ENCODE measurements around the gene B4GALT6.

The B4GALT6 gene

DNA sequence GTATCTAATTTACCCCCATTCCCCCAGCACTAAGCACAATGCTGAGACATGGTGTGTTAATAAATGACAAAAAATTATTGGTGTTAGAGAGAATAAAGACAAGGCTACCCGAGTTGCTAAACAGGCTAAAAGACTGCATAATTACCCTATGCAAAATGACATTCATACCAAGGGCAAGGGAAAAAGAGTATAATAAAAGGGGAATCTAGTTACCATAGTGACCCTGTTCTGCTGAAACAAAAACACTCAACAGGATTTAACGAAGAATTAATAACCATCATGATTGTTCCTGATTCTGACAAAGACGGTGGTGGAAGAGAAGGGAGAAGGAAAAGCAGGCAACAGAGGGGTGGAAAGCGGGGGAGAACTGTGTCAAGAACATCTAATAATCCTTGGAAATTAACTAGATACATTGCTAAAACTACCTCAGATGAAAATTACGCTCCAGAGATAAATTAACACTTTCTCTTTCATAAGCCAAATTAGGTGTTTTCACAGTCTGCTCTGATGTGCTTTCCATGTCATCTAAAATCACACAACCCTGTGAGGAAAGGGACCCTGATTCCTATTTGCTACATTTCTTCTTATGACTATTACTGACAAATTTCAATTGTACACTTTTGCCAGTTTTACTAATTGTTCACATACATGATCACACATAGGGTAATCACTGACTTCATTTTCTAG, 67.2 kb downstream of the B4GALT6 start:
- no peak overlapping the region for H3K4me2 ChIP-seq (ENCODE audit: low read depth, low read length, poor library complexity, severe bottlenecking)
- no peaks in the 10 kb centered on the region for H4K20me1 ChIP-seq (ENCODE audit: insufficient read depth, low read length, poor library complexity, severe bottlenecking)
- H3K79me2 ChIP-seq (ENCODE audit: insufficient read depth, low read length), result no peaks in the 10 kb centered on the region
- no peak overlapping the region for H3K9ac ChIP-seq (ENCODE audit: low read depth, low read length, poor library complexity, severe bottlenecking)
- H3K36me3 ChIP-seq (ENCODE audit: insufficient read depth, low read length), result no peaks in the 10 kb centered on the region
- H3K4me3 ChIP-seq (ENCODE audit: low read length, poor library complexity, severe bottlenecking), result no peak overlapping the region
- H2AFZ ChIP-seq (ENCODE audit: low read length), result no peak overlapping the region
- H3K9me2 ChIP-seq (replicated peaks; ENCODE audit: low read depth, low read length), result no peaks in the 10 kb centered on the region
- H3F3A ChIP-seq (ENCODE audit: low read depth), result no peaks in the 10 kb centered on the region
- H3K27me3 ChIP-seq (ENCODE audit: insufficient read depth, low read length, poor library complexity, severe bottlenecking), result no peaks in the 10 kb centered on the region
- no peaks in the 10 kb centered on the region for H3K4me1 ChIP-seq (ENCODE audit: insufficient read depth, low read length, poor library complexity, severe bottlenecking)
- TF ChIP-seq, protein P1, sequence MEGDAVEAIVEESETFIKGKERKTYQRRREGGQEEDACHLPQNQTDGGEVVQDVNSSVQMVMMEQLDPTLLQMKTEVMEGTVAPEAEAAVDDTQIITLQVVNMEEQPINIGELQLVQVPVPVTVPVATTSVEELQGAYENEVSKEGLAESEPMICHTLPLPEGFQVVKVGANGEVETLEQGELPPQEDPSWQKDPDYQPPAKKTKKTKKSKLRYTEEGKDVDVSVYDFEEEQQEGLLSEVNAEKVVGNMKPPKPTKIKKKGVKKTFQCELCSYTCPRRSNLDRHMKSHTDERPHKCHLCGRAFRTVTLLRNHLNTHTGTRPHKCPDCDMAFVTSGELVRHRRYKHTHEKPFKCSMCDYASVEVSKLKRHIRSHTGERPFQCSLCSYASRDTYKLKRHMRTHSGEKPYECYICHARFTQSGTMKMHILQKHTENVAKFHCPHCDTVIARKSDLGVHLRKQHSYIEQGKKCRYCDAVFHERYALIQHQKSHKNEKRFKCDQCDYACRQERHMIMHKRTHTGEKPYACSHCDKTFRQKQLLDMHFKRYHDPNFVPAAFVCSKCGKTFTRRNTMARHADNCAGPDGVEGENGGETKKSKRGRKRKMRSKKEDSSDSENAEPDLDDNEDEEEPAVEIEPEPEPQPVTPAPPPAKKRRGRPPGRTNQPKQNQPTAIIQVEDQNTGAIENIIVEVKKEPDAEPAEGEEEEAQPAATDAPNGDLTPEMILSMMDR (conservative IDR thresholded peaks at IDR 0.05; ENCODE audit: low read length), result no peak
- TF ChIP-seq EZH2phosphoT487 (IDR thresholded peaks at IDR 0.05; ENCODE audit: borderline replicate concordance), result no peak
- H3K9me3 ChIP-seq (ENCODE audit: insufficient read depth, low read depth, low read length), result no peaks in the 10 kb centered on the region

DNA sequence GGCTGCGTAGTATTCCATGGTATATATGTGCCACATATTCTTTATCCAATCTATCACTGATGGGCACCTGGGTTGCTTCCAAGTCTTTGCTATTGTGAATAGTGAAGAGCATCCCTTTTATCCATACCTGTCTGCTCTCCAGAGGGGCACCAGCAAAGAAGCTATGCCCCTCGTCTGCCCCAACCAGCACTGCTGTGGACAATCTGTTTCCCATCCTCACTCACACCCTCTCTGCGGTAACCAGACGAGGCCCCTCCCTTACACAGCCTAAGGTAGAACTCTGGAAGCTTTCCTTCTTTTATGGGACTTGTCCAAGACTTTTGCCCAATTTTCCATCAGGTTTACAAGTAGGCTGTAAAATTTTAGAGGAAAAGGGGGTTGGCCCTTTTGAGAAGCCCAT, 67.8 kb downstream of the B4GALT6 start:
- H3K4me3 ChIP-seq (ENCODE audit: low read length, poor library complexity, severe bottlenecking), result no peak overlapping the region

DNA sequence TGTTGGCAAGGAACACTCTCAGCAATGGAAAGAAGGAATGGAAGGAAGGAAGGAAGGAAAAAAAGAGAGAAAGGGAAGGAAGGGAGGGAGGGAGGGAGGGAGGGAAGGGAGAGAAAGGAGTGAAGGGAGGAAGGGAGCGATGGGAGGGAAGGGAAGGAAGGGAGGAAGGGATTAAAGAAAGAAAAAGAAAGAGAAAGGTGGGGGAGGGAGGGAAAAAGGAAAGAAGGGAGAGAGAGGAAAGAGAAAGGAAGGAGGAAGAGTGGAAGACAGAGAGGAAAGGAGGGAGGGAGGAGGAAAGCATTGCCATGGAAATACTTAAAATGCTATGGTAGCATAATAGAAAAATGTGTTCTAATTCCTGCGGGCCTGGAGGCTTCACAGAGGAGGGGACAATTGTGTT, 70.3 kb downstream of the B4GALT6 start:
- no peak overlapping the region for H2AFZ ChIP-seq (ENCODE audit: low read length)
- H3K9me2 ChIP-seq (replicated peaks; ENCODE audit: low read depth, low read length), result no peaks in the 10 kb centered on the region
- H3K79me2 ChIP-seq (ENCODE audit: insufficient read depth, low read length), result no peaks in the 10 kb centered on the region
- H3K4me2 ChIP-seq (ENCODE audit: low read depth, low read length, poor library complexity, severe bottlenecking), result no peak overlapping the region
- no peaks in the 10 kb centered on the region for H3K9me3 ChIP-seq (ENCODE audit: insufficient read depth, low read depth, low read length)
- H3K36me3 ChIP-seq (ENCODE audit: insufficient read depth, low read length), result no peaks in the 10 kb centered on the region
- H3K27me3 ChIP-seq (ENCODE audit: insufficient read depth, low read length, poor library complexity, severe bottlenecking), result no peaks in the 10 kb centered on the region
- no peaks in the 10 kb centered on the region for H3F3A ChIP-seq (ENCODE audit: low read depth)
- no peaks in the 10 kb centered on the region for H4K20me1 ChIP-seq (ENCODE audit: insufficient read depth, low read length, poor library complexity, severe bottlenecking)
- peaks cover 21% of the 10 kb centered on the region for H3K4me1 ChIP-seq (ENCODE audit: insufficient read depth, low read length, poor library complexity, severe bottlenecking)
- no peak for TF ChIP-seq EZH2phosphoT487 (IDR thresholded peaks at IDR 0.05; ENCODE audit: borderline replicate concordance)
- TF ChIP-seq, protein P1 (conservative IDR thresholded peaks at IDR 0.05; ENCODE audit: low read length), result no peak
- no peak overlapping the region for H3K4me3 ChIP-seq (ENCODE audit: low read length, poor library complexity, severe bottlenecking)
- H3K9ac ChIP-seq (ENCODE audit: low read depth, low read length, poor library complexity, severe bottlenecking), result no peak overlapping the region

More for the DNA sequence above, 67.8 kb downstream of the B4GALT6 start:
- Histone ChIP-seq H3K27me3 (ENCODE audit: insufficient read depth, low read length, poor library complexity, severe bottlenecking) (no peaks in the 10 kb centered on the region), H3K4me2 (ENCODE audit: low read depth, low read length, poor library complexity, severe bottlenecking) (no peak overlapping the region), H3K4me1 (ENCODE audit: insufficient read depth, low read length, poor library complexity, severe bottlenecking) (no peaks in the 10 kb centered on the region), H3K79me2 (ENCODE audit: insufficient read depth, low read length) (no peaks in the 10 kb centered on the region), H3K9me2 (replicated peaks; ENCODE audit: low read depth, low read length) (no peaks in the 10 kb centered on the region), H4K20me1 (ENCODE audit: insufficient read depth, low read length, poor library complexity, severe bottlenecking) (no peaks in the 10 kb centered on the region), H2AFZ (ENCODE audit: low read length) (no peak overlapping the region), H3K9ac (ENCODE audit: low read depth, low read length, poor library complexity, severe bottlenecking) (no peak overlapping the region), H3K9me3 (ENCODE audit: insufficient read depth, low read depth, low read length) (no peaks in the 10 kb centered on the region), H3F3A (ENCODE audit: low read depth) (no peaks in the 10 kb centered on the region), H3K36me3 (ENCODE audit: insufficient read depth, low read length) (no peaks in the 10 kb centered on the region)
- TF ChIP-seq EZH2phosphoT487 (IDR thresholded peaks at IDR 0.05; ENCODE audit: borderline replicate concordance), result no peak
- TF ChIP-seq, protein P1 (conservative IDR thresholded peaks at IDR 0.05; ENCODE audit: low read length), result no peak
